LNCaP clone FGC (cell line): Measurements from ENCODE around the gene CPB2.

Experiments used
- DNase-seq: peaks from one replicate; pipeline ENCODE4 v3.0.0-alpha.2; 2011; ENCODE audit warnings: low read depth
- H3K4me3 ChIP-seq: 2 replicates; pipeline ENCODE4 v1.5.1; 2011; ENCODE audit warnings: mild to moderate bottlenecking, low read depth, low read length, control low read depth
- TF ChIP-seq, protein P1 (sequence below): IDR thresholded peaks from 2 replicates; pipeline ENCODE4 v1.5.1; 2012; ENCODE audit warnings: mild to moderate bottlenecking; ENCODE audit not compliant: control insufficient read depth, insufficient read depth; ENCODE audit errors: extremely low read depth

CPB2 gene

DNA sequence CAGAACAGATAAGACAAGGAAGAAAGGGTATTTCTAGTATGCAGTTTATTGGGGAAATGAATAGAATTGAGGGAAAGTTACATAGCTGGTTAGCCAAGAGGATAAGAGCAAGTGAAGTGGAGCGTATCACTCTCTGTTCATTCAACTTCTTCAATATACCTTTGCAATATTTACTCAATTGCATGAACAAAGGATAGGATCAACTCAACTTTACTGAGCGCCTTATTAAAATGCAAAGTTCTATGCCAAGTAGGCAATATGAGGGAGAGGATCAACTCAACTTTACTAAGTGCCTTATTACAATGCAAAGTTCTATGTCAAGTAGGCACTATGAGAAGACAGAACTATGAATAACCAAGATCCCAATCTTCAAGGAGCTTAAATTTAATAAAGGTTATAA lies 96.2 kb downstream of the CPB2 start:
- TF ChIP-seq, protein P1, sequence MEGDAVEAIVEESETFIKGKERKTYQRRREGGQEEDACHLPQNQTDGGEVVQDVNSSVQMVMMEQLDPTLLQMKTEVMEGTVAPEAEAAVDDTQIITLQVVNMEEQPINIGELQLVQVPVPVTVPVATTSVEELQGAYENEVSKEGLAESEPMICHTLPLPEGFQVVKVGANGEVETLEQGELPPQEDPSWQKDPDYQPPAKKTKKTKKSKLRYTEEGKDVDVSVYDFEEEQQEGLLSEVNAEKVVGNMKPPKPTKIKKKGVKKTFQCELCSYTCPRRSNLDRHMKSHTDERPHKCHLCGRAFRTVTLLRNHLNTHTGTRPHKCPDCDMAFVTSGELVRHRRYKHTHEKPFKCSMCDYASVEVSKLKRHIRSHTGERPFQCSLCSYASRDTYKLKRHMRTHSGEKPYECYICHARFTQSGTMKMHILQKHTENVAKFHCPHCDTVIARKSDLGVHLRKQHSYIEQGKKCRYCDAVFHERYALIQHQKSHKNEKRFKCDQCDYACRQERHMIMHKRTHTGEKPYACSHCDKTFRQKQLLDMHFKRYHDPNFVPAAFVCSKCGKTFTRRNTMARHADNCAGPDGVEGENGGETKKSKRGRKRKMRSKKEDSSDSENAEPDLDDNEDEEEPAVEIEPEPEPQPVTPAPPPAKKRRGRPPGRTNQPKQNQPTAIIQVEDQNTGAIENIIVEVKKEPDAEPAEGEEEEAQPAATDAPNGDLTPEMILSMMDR = no peak
- no peak for DNase-seq
- no peak overlapping the region for H3K4me3 ChIP-seq

DNA sequence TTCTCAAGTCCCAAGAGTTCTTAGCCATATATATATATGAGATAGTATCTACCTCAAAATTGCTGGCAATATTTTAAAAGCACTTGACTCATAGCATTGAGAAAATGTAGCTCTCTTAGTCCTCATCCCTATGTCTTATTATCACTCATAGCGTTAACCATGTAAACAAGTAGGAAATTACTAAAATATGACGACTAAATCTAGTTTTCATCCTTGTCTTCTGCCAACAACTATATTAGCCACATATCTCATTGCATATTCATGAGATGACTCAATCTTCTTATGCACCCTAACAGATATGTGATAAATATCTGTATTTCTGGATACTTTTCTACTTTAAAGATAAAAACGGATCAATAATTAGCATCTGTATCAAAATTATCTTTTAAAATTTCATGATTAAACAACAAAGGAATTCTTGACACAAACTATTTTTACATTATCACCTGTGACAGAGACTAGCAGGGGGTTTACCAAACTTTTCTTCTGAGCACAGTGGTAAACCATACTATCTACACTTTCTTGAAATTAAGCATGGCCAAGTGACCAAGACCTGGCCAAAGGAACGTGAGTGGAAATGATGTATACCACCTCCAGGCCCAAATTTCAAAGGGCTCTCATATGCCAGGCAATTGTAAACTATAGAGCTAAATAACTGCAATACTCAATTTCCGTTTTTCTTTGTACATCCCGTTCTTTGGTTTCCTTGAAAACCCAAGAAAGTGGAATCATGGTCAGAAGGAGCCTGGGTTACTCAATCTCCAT lies 98.0 kb downstream of the CPB2 start:
- H3K4me3 ChIP-seq = no peak overlapping the region
- no peak for DNase-seq
- TF ChIP-seq, protein P1 = no peak

GRCh38 chr13:46004491-46004890 lies 100.3 kb downstream of the CPB2 start:
- TF ChIP-seq, protein P1 = no peak
- no peak for DNase-seq
- no peak overlapping the region for H3K4me3 ChIP-seq
